IMR-90 (cell line): Measurements from ENCODE around the gene UBTD1. TPM values are rescaled to one million over a fixed set of nuclear protein-coding genes. Genes with fewer than 3 reads are reported as not detected.

Source experiments
- ATAC-seq: fragments of 200-7000 bp; cut with Tn5 transposase; 2 replicates; pipeline ENCODE4 v1.9.1; 2020; ENCODE audit warnings: low read depth, mild to moderate bottlenecking, moderate library complexity
- BruUV-seq: library from RNA; stranded (reverse); fragments of 400-500 nt; replicated peaks from 2 replicates; lab custom pipeline; 2021; lab: Mats Ljungman, UMichigan
- CTCF ChIA-PET: fragments of 300-600 bp; formaldehyde crosslinking; extraction: SDS; loops from one replicate; lab custom pipeline; 2021; ENCODE audit warnings: antibody characterized with exemption; lab: Yijun Ruan, JAX
- POLR2A ChIA-PET: fragments of 300-600 bp; sonication (Branson Sonifier 250); formaldehyde crosslinking; loops from one replicate; lab custom pipeline; 2022; ENCODE audit warnings: antibody characterized with exemption; ENCODE audit not compliant: unreplicated experiment; lab: Charles Lee
- DNase-seq: peaks from one replicate; pipeline ENCODE4 v3.0.0; 2013
- H2AFZ ChIP-seq: replicated peaks from 2 replicates; pipeline ENCODE3; 2013; ENCODE audit warnings: low read length, mild to moderate bottlenecking; ENCODE audit not compliant: poor library complexity
- H2AK5ac ChIP-seq: 2 replicates; pipeline ENCODE4 v1.6.1; 2013; ENCODE audit warnings: low read depth, low read length, inconsistent platforms
- H2AK9ac ChIP-seq: replicated peaks from 2 replicates; pipeline ENCODE3; 2013; ENCODE audit warnings: mild to moderate bottlenecking, low read depth, low read length, moderate library complexity; ENCODE audit not compliant: poor library complexity
- H2BK120ac ChIP-seq: 2 replicates; pipeline ENCODE4 v1.6.1; 2013; ENCODE audit warnings: low read depth, low read length, inconsistent platforms
- H2BK15ac ChIP-seq: 3 replicates; pipeline ENCODE4 v1.6.1; 2013; ENCODE audit warnings: low read depth, low read length, inconsistent platforms
- H2BK20ac ChIP-seq: 2 replicates; pipeline ENCODE4 v1.6.1; 2013; ENCODE audit warnings: low read depth, mild to moderate bottlenecking, inconsistent platforms, low read length, moderate library complexity
- H2BK5ac ChIP-seq: 2 replicates; pipeline ENCODE4 v1.6.1; 2013; ENCODE audit warnings: mild to moderate bottlenecking, low read depth, low read length, inconsistent platforms; ENCODE audit not compliant: poor library complexity, severe bottlenecking
- H3K14ac ChIP-seq: replicated peaks from 2 replicates; pipeline ENCODE4 v1.6.1; 2013; ENCODE audit warnings: low read depth, low read length, inconsistent platforms
- H3K18ac ChIP-seq: 2 replicates; pipeline ENCODE4 v1.6.1; 2013; ENCODE audit warnings: low read depth, low read length, control low read depth
- H3K23ac ChIP-seq: 2 replicates; pipeline ENCODE4 v1.6.1; 2013; ENCODE audit warnings: low read depth, low read length, inconsistent platforms
- H3K27ac ChIP-seq: 2 replicates; pipeline ENCODE4 v1.5.1; 2013; ENCODE audit warnings: mild to moderate bottlenecking, control low read depth, low read length; ENCODE audit not compliant: insufficient read depth
- H3K27me3 ChIP-seq: 2 replicates; pipeline ENCODE4 v1.6.1; 2013; ENCODE audit warnings: low read length; ENCODE audit not compliant: control insufficient read depth, insufficient read depth
- H3K36me3 ChIP-seq: 2 replicates; pipeline ENCODE4 v1.6.1; 2013; ENCODE audit warnings: low read length, mixed read lengths; ENCODE audit not compliant: control insufficient read depth, insufficient read depth
- H3K4ac ChIP-seq: 2 replicates; pipeline ENCODE4 v1.6.1; 2013; ENCODE audit warnings: low read depth, low read length, inconsistent platforms
- H3K4me1 ChIP-seq: 2 replicates; pipeline ENCODE4 v1.6.1; 2013; ENCODE audit warnings: low read length, mixed read lengths; ENCODE audit not compliant: control insufficient read depth, insufficient read depth
- H3K4me2 ChIP-seq: 2 replicates; pipeline ENCODE4 v1.6.1; 2013; ENCODE audit warnings: low read depth, mild to moderate bottlenecking, control low read depth, low read length, moderate library complexity
- H3K4me3 ChIP-seq: 2 replicates; pipeline ENCODE4 v1.5.1; 2013; ENCODE audit warnings: low read depth, mild to moderate bottlenecking, control low read depth, low read length, moderate library complexity; ENCODE audit not compliant: insufficient read depth
- H3K56ac ChIP-seq: 2 replicates; pipeline ENCODE4 v1.6.1; 2013; ENCODE audit warnings: low read length, inconsistent platforms; ENCODE audit not compliant: insufficient read depth; ENCODE audit errors: extremely low read depth
- H3K79me1 ChIP-seq, 2 experiments: 2 replicates each; pipeline ENCODE4 v1.6.1; 2013; ENCODE audit warnings: low read length in 2 of 2, inconsistent platforms in 1 of 2, low read depth in 1 of 2
- H3K9ac ChIP-seq: 2 replicates; pipeline ENCODE4 v1.6.1; 2013; ENCODE audit warnings: low read depth, low read length, control low read depth
- H3K9me1 ChIP-seq: 2 replicates; pipeline ENCODE4 v1.6.1; 2013; ENCODE audit warnings: low read length, inconsistent platforms; ENCODE audit not compliant: insufficient read depth
- H3K9me3 ChIP-seq: 2 replicates; pipeline ENCODE4 v1.6.1; 2013; ENCODE audit warnings: low read length; ENCODE audit not compliant: control insufficient read depth, insufficient read depth
- H4K20me1 ChIP-seq: 2 replicates; pipeline ENCODE4 v1.6.1; 2013; ENCODE audit warnings: low read length, inconsistent platforms; ENCODE audit not compliant: insufficient read depth
- H4K5ac ChIP-seq: 2 replicates; pipeline ENCODE4 v1.6.1; 2013; ENCODE audit warnings: mild to moderate bottlenecking, low read depth, low read length, control low read depth
- H4K8ac ChIP-seq, 2 experiments: 2 replicates each; pipeline ENCODE4 v1.6.1; 2013; ENCODE audit warnings: low read depth in 2 of 2, low read length in 2 of 2, control low read depth in 1 of 2, inconsistent platforms in 1 of 2
- H4K91ac ChIP-seq: 2 replicates; pipeline ENCODE4 v1.6.1; 2013; ENCODE audit warnings: low read depth, low read length, inconsistent platforms; ENCODE audit not compliant: insufficient read depth
- CTCF ChIP-seq: conservative IDR thresholded peaks from 2 replicates; pipeline ENCODE4 v1.5.1; 2012; ENCODE audit warnings: mild to moderate bottlenecking, low read depth, low read length, improper control_type of control experiment
- FOS ChIP-seq: fragments of 150-350 bp; IDR thresholded peaks from 2 replicates; pipeline ENCODE4 v1.6.1; 2016; ENCODE audit warnings: low read depth, low read length
- MAFK ChIP-seq: IDR thresholded peaks from 2 replicates; pipeline ENCODE4 v1.6.1; 2012; ENCODE audit warnings: low read depth, low read length, improper control_type of control experiment
- MAZ ChIP-seq: IDR thresholded peaks from 2 replicates; pipeline ENCODE4 v1.6.1; 2012; ENCODE audit warnings: low read depth, mild to moderate bottlenecking, low read length, improper control_type of control experiment, moderate library complexity, borderline replicate concordance
- MXI1 ChIP-seq: IDR thresholded peaks from 2 replicates; pipeline ENCODE4 v1.6.1; 2012; ENCODE audit warnings: low read depth, mild to moderate bottlenecking, low read length, moderate library complexity, borderline replicate concordance
- NFE2L2 ChIP-seq: fragments of 150-350 bp; IDR thresholded peaks from 2 replicates; pipeline ENCODE4 v1.6.1; 2016; ENCODE audit warnings: low read depth, mild to moderate bottlenecking, low read length
- WGBS, 2 experiments: methylation state at CpG; one replicate each; pipeline versions ENCODE4 v1.1.5 to v1.1.7; 2013; ENCODE audit warnings: missing lambda C conversion rate in 2 of 2; ENCODE audit not compliant: insufficient read length in 1 of 2; ENCODE audit errors: extremely low coverage in 2 of 2; 5-methylcytosine and 5-hydroxymethylcytosine counted together
- dilution Hi-C: fragments of 300-500 bp; cut with HindIII; formaldehyde crosslinking; loops from one replicate; pipeline ENCODE4 v1.14.3; 2018; ENCODE audit warnings: low sequenced_read_pairs; ENCODE audit not compliant: unreplicated experiment
- in situ Hi-C: fragments of 300-500 bp; cut with MboI; formaldehyde crosslinking; loops from 3 replicates; pipeline ENCODE4 v1.14.3; 2019; ENCODE audit warnings: low sequenced_read_pairs, inconsistent platforms, mixed read lengths
- intact Hi-C: fragments of 100-400 bp; cut with micrococcal nuclease; formaldehyde crosslinking; loops from 2 replicates; pipeline ENCODE4 v1.10.0; 2022
- polyA plus RNA-seq, 3 experiments: library from polyadenylated mRNA; depleted of rRNA; stranded (reverse); fragments of >200 nt; gene quantifications; 2 replicates each; pipeline ENCODE4 v1.2.3, GENCODE V29; 2012; ENCODE audit warnings: low replicate concordance in 1 of 3
- total RNA-seq: library from RNA; depleted of rRNA; stranded (reverse); fragments of >200 nt; gene quantifications from 2 replicates; pipeline ENCODE4 v1.2.3, GENCODE V29; 2012
- TF ChIP-seq, protein P1 (sequence below): fragments of 150-350 bp; IDR thresholded peaks from 2 replicates; pipeline ENCODE4 v1.6.1; 2017; ENCODE audit warnings: mild to moderate bottlenecking, antibody characterized with exemption, low read length, low read depth

The UBTD1 gene
- total and polyA plus RNA-seq, 2 of the 4 experiments (the other 2 are of a cell fraction), result 21.9 to 44.9 TPM

DNA sequence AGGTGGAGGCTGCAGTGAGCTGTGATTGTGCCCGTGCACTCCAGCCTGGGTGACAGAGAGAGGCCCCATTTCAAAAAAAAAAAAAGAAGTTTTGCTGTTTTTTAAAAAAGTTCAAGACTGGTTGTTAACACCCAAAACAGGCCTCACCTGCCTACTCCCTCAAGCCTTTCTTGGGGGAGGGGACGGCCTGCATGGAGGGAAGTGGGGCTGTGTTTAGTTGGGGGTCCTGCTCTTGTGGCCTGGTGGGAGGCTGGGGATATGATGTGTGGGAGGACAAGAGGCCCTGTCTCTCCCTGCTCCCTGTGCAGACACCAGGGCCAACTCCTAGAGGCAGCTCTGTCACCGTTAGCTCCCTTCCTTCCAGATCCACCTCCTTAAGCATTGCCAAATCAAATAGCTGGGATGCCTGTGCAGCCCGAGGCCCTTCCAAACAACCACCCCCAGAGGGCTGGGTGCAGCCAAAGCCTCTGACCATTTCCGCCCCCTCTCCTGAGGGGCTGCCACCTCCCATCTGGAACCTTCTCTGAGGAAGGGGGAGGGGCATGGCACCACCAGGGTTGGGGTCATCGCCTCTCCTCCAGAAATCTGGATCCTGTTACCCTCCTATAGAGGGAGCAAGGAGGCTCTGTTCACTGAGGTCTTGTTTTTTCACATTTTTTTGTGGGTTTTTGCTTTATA lies 40.9 kb downstream of the UBTD1 start (continued):
- TF ChIP-seq MXI1, result no peak
- TF ChIP-seq MAZ, result peak; percentile 72

DNA sequence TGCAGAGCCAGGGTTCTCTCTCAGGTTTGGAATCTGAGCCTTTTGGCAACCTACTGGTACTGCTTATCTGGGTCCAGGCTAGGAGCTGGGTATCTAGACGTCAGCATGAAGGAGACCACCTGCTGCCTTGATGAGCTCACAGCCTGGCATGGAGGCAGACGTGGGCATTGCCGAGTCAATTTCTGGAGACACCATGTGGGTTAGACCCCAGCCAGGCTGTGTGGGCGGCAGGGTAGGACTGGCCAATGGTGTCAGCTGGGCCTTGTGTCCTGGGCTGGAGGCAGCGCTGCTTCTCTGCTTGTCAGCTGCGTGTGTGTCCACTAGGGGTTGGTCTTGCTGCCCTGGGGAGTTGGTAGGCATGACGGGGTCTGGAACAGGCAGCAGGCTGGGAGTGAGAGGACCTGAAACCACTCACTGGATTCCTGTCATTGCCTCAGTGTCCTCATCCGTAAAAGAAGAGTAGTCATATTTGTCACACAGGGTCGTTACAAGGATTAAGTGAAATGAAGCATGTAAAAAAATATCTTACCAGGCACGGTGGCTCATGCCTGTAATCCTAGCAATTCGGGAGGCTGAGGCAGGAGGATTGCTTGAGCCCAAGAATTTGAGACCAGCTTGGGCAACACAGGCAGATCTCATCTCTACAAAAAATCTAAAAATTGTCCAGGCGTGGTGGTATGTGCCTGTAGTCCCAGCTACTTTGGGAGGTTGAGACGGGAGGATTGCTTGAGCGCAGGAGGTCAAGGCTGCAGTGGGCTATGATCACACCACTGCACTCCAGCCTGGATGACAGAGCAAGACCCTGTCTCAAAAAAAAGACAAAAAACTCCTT lies 42.2 kb downstream of the UBTD1 start:
- Histone ChIP-seq H2AK9ac (peak overlapping the region; percentile 75), H4K5ac (peak overlapping the region; percentile 31), H4K8ac (peak overlapping the region; percentile 68 to 85; a peak in 3 of 4 replicates), H2BK120ac (peak overlapping the region; percentile 81), H3K23ac (peak overlapping the region; percentile 76), H3K27ac (peak overlapping the region; percentile 91), H2BK15ac (peak overlapping the region; percentile 75), H2BK5ac (peak overlapping the region; percentile 75), H3K36me3 (no peaks in the 10 kb centered on the region), H4K91ac (peak overlapping the region; percentile 89), H2AK5ac (peak overlapping the region; percentile 79), H3K9me1 (peaks cover 21% of the 10 kb centered on the region), H3K4ac (peak overlapping the region; percentile 83), H3K4me2 (no peak overlapping the region), H4K20me1 (no peaks in the 10 kb centered on the region), H3K79me1 (peaks cover 17 to 80% of the 10 kb centered on the region in 2 experiments), H3K9ac (no peak overlapping the region), H2BK20ac (peak overlapping the region; percentile 58), H3K14ac (peak overlapping the region; percentile 62), H3K56ac (no peak overlapping the region), H2AFZ (peak overlapping the region; percentile 51), H3K9me3 (no peaks in the 10 kb centered on the region), H3K18ac (peak overlapping the region; percentile 74), H3K27me3 (no peaks in the 10 kb centered on the region), H3K4me1 (peaks cover 39% of the 10 kb centered on the region), H3K4me3 (no peak overlapping the region)
- ChIA-PET POLR2A (interaction anchor here (1.4 kb wide), 1 partner anchor 44 kb away, joined by 4 read pairs; no protein-coding TSS in a partner anchor), CTCF (no interaction called here)
- no TSS peak for BruUV-seq
- DNase-seq (no peak), ATAC-seq (no peak)
- no peak for TF ChIP-seq FOS
- no peak for TF ChIP-seq MAFK
- TF ChIP-seq CTCF, result 0 out of 2 replicates have a peak, but pooled peaks have one; percentile 2
- TF ChIP-seq, protein P1, sequence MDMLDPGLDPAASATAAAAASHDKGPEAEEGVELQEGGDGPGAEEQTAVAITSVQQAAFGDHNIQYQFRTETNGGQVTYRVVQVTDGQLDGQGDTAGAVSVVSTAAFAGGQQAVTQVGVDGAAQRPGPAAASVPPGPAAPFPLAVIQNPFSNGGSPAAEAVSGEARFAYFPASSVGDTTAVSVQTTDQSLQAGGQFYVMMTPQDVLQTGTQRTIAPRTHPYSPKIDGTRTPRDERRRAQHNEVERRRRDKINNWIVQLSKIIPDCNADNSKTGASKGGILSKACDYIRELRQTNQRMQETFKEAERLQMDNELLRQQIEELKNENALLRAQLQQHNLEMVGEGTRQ, result no peak
- TF ChIP-seq NFE2L2, result no peak
- 93% methylated on average over 8 of the region's 14 CpGs; no CpG with 5 or more reads in 1 of the 2 experiments for WGBS, 2 experiments
- dilution Hi-C loops, result no loop called here
- in situ Hi-C loops, result no loop called here
- intact Hi-C loops, result no loop called here
